Muscle of back (tissue), 13 donors: ENCODE results near the gene RFX1. TPM values are rescaled to one million over a fixed set of nuclear protein-coding genes. Genes with fewer than 3 reads are reported as not detected.
"Not testable (repeated sequence)": the region's sequence is repeated elsewhere in the genome, so short reads cannot be mapped to it uniquely, and the experiment has no call there.

ENCODE experiments used
- DNase-seq, 3 donors: peaks; one replicate each; pipeline versions ENCODE4 v3.0.0 to v3.0.0-alpha.2; 2013
- long read RNA-seq, 9 donors: transcript quantifications; one replicate each; lab custom pipeline, GENCODE V29; 2026
- polyA plus RNA-seq, 10 donors: library from polyadenylated mRNA; unstranded; fragments of 120-200 nt; gene quantifications; one replicate each; pipeline ENCODE4 v1.2.1, GENCODE V29; 2013; ENCODE audit not compliant: insufficient read length in 10 of 10

The RFX1 gene
- 1 to 10 TPM; 4.7 to 8.4 (median 6.9) TPM for polyA plus RNA-seq
- long read RNA-seq, donor 1, result 0 reads
- long read RNA-seq, donor 2, result 0 reads
- long read RNA-seq, donor 3, result 0 reads
- long read RNA-seq, donor 4, result 0 reads
- long read RNA-seq, donor 5, partial matches to known transcripts, result 6 of 7 reads
- long read RNA-seq, donor 5, other reads (novel, unspliced or antisense), result 0 of 7 reads
- long read RNA-seq, donor 6, full-length matches to known transcripts, result 2 of 2 reads
- long read RNA-seq, donor 6, partial matches to known transcripts, result 0 of 2 reads
- long read RNA-seq, donor 6, other reads (novel, unspliced or antisense), result 0 of 2 reads
- long read RNA-seq, donor 7, result 0 reads
- long read RNA-seq, donor 8, result 0 reads
- long read RNA-seq, donor 9, result 0 reads

DNA sequence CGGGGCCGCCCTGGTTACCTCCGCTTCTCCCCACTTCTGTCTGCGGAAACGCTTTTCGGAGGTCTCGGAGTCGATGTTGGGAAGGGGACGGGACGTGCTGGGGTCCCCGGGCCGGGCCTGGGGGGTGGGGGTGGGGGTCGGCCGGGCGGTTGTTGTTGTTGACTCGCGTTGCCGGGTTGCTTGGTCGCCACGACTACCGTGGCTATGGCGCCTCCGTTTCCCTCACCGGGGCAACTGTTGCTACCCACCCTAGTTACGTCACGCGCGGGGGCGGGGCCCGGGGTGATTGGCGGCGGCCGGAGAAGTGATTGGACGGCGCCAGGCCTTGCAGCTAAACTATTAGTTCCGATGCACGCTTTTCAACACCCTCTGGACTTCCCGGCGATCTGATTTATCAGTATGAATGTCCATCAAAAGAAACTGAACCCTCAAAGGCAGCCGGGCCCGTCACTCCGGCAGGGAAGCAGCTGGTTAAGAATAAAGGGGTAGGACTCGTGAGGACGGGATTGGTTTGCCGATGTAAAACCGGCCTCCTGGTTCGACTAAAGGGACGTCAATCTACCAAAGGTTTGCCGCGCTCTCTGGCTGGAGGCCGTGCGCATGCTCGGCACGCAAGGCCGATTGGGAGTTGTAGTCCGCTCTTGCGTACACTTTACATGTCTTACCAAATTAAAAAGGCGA is at the start of gene RFX1:
Gene RFX1, minus strand, starts transcription at position 236 of the 681 bp plus-strand sequence. CDS start 12,477 bp downstream, outside the sequence.
- peak; percentile 99 to 100 (median 100) for DNase-seq

DNA sequence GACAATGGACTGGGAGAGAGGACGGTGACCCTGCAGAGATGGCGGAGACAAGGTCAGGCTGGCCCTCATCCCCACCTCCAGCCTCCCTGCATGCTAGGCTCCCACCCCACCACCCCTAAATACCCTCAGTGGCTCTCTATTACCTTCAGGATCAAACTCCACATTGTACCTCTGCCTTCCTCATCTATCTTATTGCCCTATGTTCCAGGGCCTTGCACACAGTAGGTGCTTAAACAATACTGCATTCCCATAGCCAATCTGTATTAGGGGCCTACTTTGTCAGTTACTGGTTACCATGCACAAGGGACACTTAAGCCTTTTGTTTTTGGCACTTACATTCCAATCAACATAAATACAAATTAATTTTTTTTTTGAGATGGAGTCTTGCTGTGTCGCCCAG is 49.3 kb upstream of the RFX1 start:
- DNase-seq, result no peak

DNA sequence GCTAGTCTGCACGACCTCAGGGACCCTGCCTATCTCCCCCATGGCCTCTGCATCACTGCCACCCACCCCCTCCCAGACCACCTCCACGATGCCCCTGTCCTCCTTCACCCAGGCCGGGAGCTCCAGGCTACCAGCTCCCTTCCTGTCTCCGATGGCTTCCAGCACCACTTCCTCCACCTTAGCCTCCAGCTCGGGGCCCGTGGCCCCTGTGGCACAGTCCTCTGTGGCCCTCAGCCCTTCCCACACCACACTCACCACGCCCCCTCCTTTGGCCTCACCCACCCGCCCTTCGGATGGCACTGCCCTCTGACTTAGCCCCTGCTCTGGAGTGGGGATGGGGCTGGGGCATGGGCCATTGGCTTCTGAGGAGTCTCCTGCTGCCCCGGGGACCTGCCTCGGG is 48.6 kb upstream of the RFX1 start:
- no peak for DNase-seq

DNA sequence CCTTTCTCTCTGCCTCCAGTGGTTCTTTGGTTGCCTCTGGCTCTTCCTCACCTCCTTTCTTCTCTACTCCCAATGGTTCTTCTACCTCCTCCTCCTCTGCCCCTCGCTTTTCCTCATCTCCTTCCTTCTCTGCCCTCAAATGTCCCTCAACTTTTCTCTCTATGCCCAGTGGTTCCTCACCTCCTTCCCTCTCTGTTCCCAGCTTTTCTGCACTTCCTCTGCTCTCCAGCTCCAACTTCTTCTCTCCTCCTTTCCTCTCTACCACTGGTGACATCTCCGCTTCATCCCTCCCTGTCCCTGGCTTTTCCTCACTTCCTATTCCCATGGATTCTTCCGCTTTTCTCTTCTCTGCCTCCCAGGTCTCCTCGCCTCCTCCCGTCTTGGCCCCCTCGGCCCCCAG is 48.0 kb upstream of the RFX1 start:
- no peak for DNase-seq

DNA sequence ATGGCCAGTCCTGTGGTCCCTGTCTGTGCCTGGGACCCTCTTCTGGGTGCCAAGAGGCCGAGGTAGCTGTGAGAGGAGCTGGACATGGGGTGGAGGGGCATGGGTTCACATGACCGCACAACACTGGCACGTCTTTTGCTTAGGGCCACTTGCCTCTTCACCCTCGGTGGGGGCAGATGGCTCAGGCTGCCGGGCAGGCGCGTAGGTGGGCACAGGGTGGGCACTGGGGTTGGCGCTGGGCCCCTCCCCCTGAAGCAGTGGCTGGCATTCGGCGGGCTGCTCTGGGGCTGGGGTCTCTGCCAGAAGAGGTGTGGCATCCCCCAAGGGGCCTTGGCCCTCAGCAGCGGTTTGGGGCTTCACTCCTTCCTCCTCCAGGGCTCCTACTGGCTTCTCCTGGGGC is 47.4 kb upstream of the RFX1 start:
- DNase-seq, result no peak

DNA sequence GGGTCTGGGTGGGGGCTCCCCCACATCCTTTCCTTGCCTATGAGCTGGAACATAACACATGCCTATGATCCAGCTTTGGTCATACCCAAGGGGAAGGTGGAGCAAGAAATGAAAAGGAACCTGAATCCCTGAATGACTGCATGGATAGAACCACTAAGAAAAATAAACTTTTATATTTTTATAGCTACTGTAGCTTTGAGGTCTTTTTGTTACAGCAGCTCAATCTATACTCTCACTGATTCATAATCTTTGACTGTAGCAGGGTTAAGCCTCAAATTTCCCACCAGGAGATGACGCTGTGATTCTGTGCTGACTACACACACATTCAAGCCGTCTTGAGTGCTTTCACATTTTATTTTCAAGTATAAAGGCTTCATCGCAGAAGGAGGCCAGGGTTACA is 46.9 kb upstream of the RFX1 start:
- no peak for DNase-seq

DNA sequence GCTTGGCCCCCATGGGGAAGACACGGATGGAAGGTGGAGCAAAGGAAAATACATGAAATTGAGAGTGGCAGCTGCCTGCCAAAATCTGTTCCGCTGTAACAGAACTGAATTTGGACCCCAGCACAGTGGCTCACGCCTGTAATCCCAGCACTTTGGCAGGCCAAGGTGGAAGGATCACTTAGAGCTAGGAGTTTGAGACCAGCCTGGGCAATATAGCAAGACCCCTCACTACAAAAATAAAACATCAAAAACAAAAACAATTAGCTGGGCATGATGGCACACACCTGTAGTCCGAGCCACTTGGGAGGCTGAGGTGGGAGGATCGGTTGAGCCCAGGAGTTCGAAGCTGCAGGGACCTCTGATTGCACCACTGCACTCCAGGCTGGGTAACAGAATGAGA is 46.4 kb upstream of the RFX1 start:
- no peak for DNase-seq

DNA sequence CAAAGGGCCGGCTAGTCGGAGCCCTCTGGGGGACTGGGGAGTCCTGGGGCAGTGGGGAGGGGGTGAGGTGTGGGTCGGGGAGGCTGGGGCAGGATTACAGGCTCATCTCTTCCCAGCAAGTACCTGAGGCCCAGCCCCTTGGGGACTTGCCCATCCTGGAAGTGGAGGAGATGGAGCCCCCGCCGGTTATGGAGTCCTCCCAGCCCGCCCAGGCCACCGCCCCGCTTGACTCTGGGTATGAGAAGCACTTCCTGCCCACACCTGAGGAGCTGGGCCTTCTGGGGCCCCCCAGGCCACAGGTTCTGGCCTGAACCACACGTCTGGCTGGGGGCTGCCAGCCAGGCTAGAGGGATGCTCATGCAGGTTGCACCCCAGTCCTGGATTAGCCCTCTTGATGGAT is 45.9 kb upstream of the RFX1 start:
- no peak for DNase-seq

DNA sequence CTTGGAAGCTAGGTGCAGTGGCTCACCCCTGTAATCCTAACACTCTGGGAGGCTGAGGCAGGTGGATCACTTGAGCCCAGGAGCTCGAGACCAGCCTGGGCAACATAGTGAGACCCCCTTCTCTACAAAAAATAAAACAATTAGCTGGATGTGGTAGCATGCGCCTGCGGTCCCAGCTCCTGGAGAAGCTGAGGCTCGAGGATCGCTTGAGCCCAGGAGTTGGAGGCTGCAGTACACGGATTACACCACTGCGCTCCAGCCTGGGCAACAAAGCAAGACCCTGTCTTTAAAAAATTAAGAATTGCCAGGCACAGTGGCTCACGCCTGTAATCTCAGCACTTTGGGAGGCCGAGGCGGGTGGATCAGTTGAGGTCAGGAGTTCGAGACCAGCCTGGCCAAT is 44.8 kb upstream of the RFX1 start:
- DNase-seq, result not testable (repeated sequence)

DNA sequence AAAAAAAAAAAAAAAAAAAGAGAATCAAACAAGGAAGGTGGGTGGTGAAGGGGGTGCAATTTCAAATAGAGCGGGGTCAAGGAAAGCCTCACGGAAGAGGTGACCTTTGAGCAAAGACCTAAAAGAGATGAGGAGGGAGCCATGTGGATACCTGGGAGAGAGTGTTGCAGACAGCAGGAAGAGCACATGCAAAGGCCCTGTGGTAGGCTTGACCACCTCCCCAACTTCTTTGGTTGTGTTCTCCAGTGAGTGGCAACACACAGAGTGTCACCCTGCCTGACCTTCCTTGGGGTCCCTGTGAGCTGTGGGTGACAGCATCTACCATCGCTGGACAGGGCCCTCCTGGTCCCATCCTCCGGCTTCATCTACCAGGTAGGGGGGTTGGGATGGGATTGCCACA is 44.4 kb upstream of the RFX1 start:
- DNase-seq, result no peak

DNA sequence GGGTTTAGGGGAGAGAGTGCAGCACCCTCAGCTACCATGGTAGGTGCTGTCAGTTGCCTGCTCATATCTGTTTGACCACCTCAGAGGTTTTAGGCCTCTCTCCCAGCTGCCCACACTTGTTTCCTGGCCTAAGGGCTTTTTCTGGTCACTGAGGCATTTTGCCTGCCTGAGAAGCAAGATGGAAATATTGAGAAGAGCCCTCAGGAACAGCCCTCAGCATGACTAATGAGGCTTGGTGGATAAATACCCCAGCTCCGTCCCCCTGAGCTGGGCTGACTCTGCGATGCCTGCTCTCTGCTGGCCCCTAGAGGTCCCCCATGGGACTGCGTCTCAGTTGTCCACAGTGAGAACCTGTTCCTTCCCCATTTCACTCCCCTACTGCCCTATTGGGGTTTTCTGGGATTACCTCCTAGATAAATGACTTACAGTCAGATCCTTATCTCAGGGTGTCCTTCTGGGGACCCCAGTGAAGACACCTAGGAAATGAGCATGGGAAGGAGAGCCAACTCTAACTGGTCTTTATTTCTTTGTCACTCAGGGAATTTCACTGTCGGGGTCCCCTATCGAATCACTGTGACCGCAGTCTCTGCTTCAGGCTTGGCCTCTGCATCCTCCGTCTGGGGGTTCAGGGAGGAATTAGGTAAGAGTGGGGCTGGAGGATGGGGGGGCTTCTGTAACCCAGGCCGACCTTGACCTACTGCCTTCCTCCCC is 42.5 kb upstream of the RFX1 start:
- peak in 1 of 3 donors; percentile 21 for DNase-seq

DNA sequence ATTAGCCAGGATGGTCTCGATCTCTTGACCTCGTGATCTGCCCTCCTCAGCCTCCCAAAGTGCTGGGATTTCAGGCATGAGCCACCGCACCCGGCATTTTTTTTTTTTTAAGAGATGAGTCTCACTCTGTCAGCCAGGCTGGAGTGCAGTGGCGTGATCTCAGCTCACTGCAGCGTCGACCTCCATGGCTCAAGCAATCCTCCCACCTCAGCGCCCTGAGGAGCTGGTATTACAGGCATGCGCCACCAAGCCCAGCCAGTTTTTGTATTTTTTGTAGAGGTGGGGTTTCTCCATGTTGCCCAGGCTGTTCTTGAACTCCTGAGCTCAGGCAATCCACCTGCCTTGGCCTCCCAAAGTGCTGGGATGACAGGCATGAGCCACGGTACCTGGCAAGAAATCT is 41.7 kb upstream of the RFX1 start:
- DNase-seq, result not testable (repeated sequence)

DNA sequence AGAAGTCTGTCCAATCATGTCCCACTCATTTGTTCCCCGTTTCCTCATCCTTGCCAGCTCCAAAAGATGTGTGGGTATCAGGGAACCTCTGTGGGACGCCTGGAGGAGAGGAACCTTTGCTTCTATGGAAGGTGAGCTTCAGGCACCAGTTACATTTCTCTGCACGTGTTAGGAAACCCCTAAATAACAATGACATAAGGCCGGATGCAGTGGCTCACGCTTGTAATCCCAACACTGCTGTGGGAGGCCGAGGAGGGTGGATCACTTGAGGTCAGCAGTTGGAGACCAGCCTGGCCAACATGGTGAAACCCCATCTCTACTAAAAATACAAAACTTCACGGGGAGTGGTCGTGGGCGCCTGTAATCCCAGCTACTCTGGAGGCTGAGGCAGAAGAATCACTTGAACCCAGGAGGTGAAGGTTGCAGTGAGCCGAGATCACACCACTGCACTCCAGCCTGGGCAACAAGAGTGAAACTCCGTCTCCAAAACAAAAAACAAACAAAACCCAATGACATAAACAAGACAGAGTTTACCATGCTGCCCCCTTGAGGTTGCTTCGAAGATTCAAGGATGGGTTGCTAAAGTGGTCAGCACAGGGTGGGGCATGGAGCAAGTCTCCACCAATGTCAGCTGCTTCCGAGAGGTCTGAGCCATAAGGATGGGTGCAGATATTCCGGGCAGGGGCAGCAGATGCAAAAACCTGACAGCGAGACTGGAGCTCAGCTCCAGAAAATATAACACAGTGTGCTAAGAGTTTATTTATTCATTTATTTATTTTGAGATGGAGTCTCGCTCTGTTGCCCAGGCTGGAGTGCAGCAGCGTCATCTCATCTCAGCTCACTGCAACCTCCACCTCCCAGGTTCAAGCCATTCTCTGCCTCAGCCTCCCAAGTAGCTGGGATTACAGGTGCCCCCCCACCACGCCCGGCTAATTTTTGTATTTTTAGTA is 36.8 kb upstream of the RFX1 start:
- DNase-seq, result peak; percentile 54 to 89 (median 80)

DNA sequence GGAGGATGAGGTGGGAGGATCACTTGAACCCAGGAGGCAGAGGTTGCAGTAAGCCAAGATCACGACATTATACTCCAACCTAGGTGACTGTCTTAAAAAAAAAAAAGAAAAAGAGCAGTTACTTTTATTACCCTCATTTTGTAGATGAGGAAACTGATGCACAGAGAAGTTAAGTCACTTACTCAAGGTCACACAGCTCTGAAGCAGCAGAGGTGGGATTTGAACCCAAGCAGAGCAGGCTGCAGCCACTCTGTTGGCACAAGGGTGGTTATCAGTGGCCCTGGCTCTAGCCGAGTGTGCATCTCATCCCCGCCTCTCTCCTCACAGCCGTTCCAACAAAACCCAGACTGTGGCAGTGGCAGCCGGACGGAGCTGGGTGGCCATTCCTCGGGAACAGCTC is 33.1 kb upstream of the RFX1 start:
- no peak for DNase-seq

DNA sequence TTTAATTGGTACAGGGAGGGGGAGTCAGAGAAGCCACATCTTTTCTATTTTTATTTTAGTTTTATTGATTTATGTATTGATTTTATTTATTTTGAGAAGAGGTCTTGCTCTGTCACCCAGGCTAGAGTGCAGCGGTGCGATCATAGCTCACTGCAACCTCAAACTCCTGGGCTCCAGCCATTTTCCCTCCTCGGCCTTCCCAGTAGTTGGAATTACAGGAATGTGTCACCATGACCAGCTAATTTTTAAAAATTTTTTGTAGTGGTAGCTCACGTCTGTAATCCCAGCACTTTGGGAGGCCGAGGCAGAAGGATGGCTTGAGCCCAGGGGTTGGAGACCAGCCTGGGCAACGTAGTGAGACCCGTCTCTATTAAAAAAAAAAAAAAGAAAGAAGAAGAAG is 29.6 kb upstream of the RFX1 start:
- no peak for DNase-seq

DNA sequence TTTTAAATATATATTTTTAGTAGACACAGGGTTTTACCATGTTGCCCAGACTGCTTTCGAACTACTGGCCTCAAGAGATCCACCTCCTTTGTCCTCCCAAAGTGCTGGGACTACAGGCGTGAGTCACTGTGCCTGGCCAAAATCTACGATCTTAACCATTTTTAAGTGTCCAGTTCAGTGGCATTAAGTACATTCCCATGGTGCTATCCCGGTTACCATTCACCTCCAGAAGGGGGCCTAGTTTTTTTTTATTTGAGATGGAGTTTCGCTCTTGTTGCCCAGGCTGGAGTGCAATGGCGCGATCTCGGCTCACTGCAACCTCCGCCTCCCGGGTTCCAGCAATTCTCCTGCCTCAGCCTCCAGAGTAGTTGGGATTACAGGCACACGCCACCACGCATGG is 29.0 kb upstream of the RFX1 start:
- not testable (repeated sequence) for DNase-seq

DNA sequence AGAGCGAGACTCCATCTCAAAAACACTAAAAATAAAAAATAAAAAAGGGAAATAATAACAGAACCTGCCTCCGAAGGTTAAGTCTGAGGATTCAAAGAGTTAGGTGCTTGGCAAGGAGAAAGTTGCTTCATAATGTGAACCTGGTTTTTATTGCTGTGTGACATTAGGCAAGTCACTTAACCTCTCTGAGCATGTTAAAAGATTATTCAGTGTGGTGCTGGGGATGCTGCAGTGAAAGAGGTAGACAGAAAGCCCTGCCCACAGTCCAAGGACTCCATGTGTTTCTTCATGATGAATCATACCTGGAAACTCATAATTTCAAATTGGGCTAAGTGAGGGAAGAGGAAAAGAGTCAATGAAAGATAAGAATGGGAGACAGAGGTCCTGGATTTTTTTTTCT is 27.8 kb upstream of the RFX1 start:
- DNase-seq, result no peak

DNA sequence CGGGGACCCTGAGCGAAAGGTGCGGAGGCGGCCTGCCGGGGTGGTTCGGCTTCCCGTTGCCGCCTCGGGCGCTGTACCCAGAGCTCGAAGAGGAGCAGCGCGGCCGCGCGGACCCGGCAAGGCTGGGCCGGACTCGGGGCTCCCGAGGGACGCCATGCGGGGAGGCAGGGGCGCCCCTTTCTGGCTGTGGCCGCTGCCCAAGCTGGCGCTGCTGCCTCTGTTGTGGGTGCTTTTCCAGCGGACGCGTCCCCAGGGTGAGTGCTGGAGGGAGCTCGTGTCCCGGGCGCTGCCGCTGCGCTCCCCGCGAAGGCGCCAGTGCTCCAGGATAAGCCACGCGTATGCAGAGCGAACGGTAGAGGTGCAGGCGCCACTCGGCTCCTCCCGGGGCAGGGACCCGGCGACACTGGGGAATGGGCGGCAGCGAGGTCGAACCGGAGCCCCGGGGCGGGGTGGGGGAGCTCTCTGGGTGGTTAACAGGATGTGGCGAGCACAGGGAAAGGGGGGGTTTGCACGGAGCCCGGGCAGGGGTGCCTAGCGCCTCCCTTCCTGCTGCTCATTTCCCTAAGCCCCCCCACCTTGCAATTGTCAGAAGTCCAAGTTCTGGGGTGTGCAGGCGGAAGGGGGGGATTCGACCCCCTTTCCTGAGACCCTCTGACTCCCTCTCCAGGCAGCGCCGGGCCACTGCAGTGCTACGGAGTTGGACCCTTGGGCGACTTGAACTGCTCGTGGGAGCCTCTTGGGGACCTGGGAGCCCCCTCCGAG is 25.8 kb upstream of the RFX1 start, which contains the start of gene IL27RA:
Gene IL27RA, plus strand, starts transcription at position 44 of the 762 bp plus-strand sequence. Its CDS starts 111 bp downstream, at position 155.
- peak; percentile 30 to 83 (median 63) for DNase-seq

DNA sequence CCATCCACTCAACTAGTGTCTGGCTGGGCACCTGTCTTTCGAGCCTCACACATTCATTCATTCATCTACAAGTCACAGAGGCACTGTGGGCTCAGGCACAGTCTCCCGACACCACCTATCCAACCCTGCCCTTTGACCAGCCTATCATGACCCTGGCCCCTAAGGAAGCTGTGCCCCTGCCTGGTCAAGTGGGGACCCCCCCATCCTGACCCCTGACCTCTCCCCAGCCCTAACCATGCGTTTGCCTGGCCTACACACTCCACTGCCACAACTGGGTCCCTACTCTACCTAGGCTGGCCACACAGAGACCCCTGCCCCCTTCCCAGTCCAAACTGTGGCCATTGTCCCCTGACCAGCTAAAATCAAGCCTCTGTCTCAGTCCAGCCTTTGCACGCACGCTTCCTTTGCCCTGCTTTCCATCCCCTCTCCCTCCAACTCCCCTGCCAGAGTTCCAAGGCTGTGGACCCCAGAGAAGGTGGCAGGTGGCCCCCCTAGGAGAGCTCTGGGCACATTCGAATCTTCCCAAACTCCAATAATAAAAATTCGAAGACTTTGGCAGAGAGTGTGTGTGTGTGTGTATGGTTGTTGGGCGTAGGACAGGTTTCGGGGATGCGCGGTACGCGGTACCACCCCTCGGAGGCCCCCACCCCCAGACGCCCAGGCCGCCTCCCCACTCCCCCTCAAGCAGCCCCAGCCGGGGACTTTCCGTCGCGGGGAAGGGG is 25.0 kb upstream of the RFX1 start:
- no peak for DNase-seq

DNA sequence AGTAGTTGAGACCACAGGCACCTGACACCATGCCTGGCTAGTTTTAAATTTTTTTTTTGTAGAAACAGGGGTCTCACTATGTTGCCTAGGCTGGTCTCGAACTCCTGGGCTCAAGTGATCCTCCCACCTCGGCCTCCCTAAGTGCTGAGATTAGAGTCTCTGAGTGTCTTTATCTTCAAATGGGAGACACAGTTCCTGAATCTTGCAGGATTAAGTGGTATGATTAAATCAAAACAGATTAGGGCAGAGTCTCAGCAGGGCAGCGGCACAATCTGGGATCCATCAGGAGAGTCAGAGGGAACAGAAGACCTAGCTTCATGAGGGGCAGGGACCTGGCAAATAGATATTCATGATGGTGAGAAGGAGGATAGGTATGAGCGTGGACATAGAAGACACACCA is 22.8 kb upstream of the RFX1 start:
- DNase-seq, result no peak
